Measurements from ENCODE around the gene GSN. TPM values are rescaled to one million over a fixed set of nuclear protein-coding genes. Genes with fewer than 3 reads are reported as not detected.

Gene GSN
- total RNA-seq, 1 donor from 2014 or later = 758 TPM

DNA sequence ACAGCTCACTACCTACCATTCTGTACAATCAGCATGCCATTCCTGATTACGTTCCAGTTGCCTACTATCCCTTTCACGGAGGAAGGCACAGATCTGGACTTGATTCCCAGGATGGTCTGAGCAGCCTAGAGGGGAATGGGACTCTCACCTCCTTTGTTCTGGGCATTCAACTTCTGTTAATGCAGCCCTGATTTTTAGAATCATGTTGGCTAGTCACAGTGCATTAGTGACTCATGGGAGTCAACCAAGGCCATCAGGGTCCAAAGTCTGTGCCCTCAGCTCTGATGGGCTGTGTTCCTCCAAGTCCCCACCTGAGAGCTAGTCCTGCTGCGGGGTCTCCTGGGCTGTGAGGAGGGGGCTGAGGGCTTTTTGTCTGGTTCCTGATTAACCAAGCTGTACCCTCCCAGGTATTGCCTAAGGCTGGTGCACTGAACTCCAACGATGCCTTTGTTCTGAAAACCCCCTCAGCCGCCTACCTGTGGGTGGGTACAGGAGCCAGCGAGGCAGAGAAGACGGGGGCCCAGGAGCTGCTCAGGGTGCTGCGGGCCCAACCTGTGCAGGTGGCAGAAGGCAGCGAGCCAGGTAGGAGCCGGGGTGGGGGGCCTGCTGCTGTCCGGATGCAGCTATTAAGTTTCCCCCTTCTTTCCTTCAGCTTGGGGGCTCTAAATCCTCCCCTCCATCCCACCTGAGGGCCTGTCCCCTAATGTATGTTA is 59.1 kb downstream of the GSN start:
- no peak for DNase-seq
- intact Hi-C loops (cut with micrococcal nuclease) = no loop called here

DNA sequence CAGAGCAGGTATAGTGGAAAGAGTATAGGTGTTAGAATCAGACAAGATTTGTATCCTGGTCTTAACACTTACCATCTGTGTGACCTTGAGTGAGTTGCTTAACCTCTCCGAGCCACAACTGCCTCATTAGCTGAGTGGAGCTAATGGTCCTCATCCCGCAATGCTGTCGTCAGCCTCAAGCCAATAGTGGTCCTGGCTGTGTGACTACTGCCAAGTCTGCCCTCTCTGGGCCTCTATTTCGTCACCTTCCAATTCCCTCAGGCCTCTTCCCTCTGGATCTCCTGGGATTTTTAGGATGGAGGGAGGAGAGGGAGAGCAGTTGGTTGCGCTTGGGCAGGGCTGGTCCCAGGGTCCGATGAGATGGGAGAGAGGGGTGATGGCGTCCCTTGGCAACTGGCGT is 60.5 kb downstream of the GSN start:
- Histone ChIP-seq H3K4me1 (peaks cover 99% of the 10 kb centered on the region), H3K27me3 (ENCODE audit: low read depth) (no peaks in the 10 kb centered on the region), H3K9me3 (replicated peaks) (no peaks in the 10 kb centered on the region), H3K4me3 (no peak overlapping the region), H3K36me3 (peaks cover 97% of the 10 kb centered on the region), H3K27ac (replicated peaks) (peak overlapping the region; percentile 95)
- TF ChIP-seq, protein P1, sequence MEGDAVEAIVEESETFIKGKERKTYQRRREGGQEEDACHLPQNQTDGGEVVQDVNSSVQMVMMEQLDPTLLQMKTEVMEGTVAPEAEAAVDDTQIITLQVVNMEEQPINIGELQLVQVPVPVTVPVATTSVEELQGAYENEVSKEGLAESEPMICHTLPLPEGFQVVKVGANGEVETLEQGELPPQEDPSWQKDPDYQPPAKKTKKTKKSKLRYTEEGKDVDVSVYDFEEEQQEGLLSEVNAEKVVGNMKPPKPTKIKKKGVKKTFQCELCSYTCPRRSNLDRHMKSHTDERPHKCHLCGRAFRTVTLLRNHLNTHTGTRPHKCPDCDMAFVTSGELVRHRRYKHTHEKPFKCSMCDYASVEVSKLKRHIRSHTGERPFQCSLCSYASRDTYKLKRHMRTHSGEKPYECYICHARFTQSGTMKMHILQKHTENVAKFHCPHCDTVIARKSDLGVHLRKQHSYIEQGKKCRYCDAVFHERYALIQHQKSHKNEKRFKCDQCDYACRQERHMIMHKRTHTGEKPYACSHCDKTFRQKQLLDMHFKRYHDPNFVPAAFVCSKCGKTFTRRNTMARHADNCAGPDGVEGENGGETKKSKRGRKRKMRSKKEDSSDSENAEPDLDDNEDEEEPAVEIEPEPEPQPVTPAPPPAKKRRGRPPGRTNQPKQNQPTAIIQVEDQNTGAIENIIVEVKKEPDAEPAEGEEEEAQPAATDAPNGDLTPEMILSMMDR (IDR thresholded peaks at IDR 0.05; ENCODE audit: borderline replicate concordance) = no peak
- DNase-seq = no peak
- intact Hi-C loops (cut with micrococcal nuclease) = no loop called here

More for the DNA sequence above, 59.1 kb downstream of the GSN start:
- peaks cover 97% of the 10 kb centered on the region for H3K36me3 ChIP-seq
- H3K4me1 ChIP-seq = peaks cover 100% of the 10 kb centered on the region
- H3K27me3 ChIP-seq (ENCODE audit: low read depth) = no peaks in the 10 kb centered on the region
- H3K27ac ChIP-seq (replicated peaks) = peak overlapping the region; percentile 95
- peak overlapping the region; percentile 34 for H3K4me3 ChIP-seq
- no peaks in the 10 kb centered on the region for H3K9me3 ChIP-seq (replicated peaks)
- TF ChIP-seq, protein P1 (IDR thresholded peaks at IDR 0.05; ENCODE audit: borderline replicate concordance) = no peak

GRCh38 chr9:121328876-121329681 is 61.1 kb downstream of the GSN start:
- Histone ChIP-seq H3K27me3 (ENCODE audit: low read depth) (no peaks in the 10 kb centered on the region), H3K4me1 (peaks cover 99% of the 10 kb centered on the region), H3K27ac (replicated peaks) (peak overlapping the region; percentile 95), H3K4me3 (no peak overlapping the region), H3K36me3 (peaks cover 97% of the 10 kb centered on the region), H3K9me3 (replicated peaks) (no peaks in the 10 kb centered on the region)
- no peak for DNase-seq
- intact Hi-C loops (cut with micrococcal nuclease) = no loop called here
- TF ChIP-seq, protein P1 (IDR thresholded peaks at IDR 0.05; ENCODE audit: borderline replicate concordance) = no peak

DNA sequence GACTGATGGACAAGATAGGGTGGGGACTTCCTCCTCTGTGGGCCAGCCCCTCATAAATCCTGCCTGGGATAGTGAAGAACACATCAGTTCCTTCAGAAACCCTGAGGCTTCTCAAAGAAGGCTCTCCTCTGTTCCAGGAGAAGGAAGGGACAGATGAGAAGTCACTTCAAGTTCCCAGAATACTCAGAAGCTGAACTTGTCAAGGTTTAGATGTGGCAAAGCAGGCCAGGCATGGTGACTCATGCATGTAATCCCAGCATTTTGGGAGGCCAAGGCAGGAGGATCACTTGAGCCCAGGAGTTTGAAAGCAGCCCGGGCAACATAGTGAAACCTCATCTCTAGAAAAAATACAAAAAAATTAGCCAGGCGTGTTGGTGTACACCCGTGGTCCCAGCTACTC is 63.6 kb downstream of the GSN start:
- intact Hi-C loops (cut with micrococcal nuclease) = no loop called here
- H3K4me1 ChIP-seq = peaks cover 88% of the 10 kb centered on the region

GRCh38 chr9:121331992-121332685 is 64.2 kb downstream of the GSN start:
- TF ChIP-seq, protein P1 (IDR thresholded peaks at IDR 0.05; ENCODE audit: borderline replicate concordance) = peak; percentile 46
- intact Hi-C loops (cut with micrococcal nuclease) = no loop called here
- peaks cover 87% of the 10 kb centered on the region for H3K4me1 ChIP-seq

More for the DNA sequence above, 63.6 kb downstream of the GSN start:
- H3K27ac ChIP-seq (replicated peaks) = peak overlapping the region; percentile 95
- no peaks in the 10 kb centered on the region for H3K9me3 ChIP-seq (replicated peaks)
- peaks cover 81% of the 10 kb centered on the region for H3K36me3 ChIP-seq
- DNase-seq = no peak
- TF ChIP-seq, protein P1 (IDR thresholded peaks at IDR 0.05; ENCODE audit: borderline replicate concordance) = no peak
- H3K4me3 ChIP-seq = no peak overlapping the region
- no peaks in the 10 kb centered on the region for H3K27me3 ChIP-seq (ENCODE audit: low read depth)

More at GRCh38 chr9:121331992-121332685, 64.2 kb downstream of the GSN start:
- Histone ChIP-seq H3K9me3 (replicated peaks) (no peaks in the 10 kb centered on the region), H3K4me3 (no peak overlapping the region), H3K27me3 (ENCODE audit: low read depth) (no peaks in the 10 kb centered on the region), H3K36me3 (peaks cover 81% of the 10 kb centered on the region), H3K27ac (replicated peaks) (peak overlapping the region; percentile 95)
- DNase-seq = no peak
